ENCODE results near the gene KHDC1.
"Not testable (repeated sequence)": the region's sequence is repeated elsewhere in the genome, so short reads cannot be mapped to it uniquely, and the experiment has no call there.

The KHDC1 gene

DNA sequence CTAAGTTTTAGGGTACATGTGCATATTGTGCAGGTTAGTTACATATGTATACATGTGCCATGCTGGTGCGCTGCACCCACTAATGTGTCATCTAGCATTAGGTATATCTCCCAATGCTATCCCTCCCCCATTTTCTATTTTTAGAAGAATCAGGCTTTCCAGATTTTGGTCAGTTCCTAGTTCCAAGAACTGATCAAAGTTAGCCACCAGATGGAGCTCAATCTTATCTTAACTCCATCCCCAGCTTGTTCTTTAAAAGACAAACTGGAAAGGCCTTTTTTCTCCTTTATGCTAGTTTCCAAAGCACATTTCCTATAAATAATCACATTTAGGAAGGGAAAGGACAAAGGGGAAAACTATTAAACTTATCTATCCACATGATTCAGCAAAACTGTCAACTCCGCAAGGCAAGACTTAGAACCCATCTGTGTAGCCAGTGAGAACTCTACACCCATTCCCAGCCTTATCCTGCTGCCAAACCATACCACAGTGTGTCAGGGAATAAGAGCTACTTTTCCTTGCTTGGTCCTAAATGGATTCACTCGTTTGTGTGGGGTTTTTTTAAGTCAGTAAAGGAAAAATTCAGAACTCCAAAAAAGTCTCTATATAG is 22.8 kb upstream of the KHDC1 start:
- Histone ChIP-seq H3K27me3 (ENCODE audit: control insufficient read depth, insufficient read depth, low read length) (no peaks in the 10 kb centered on the region), H3K4me1 (ENCODE audit: control insufficient read depth, insufficient read depth, low read length) (peaks cover 5% of the 10 kb centered on the region), H3K9me3 (ENCODE audit: control insufficient read depth, low read length) (no peaks in the 10 kb centered on the region), H3K36me3 (ENCODE audit: control insufficient read depth, insufficient read depth, low read length) (no peaks in the 10 kb centered on the region), H3K4me3 (ENCODE audit: low read length) (no peak overlapping the region), H3K9ac (ENCODE audit: low read length) (no peak overlapping the region)

DNA sequence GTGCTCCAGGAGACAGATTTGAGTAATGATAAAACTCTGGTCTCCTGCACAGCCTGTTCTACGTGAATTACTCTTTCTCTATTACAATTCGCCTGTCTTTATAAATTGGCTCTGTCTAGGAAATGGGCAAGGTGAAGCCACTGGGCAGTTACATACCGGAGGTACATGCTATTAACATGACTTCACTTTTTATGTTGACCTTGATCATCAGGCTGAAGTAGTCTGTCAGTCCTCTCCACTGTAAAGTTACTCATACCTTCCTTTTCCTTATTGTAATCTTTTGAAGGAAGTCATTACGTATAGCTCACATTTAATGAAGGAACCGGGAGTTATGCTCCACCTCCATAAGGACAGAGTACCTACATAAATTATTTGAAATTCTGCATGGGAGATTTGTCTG is 19.9 kb upstream of the KHDC1 start:
- peaks cover 5% of the 10 kb centered on the region for H3K4me1 ChIP-seq (ENCODE audit: control insufficient read depth, insufficient read depth, low read length)
- no peaks in the 10 kb centered on the region for H3K27me3 ChIP-seq (ENCODE audit: control insufficient read depth, insufficient read depth, low read length)
- no peak overlapping the region for H3K4me3 ChIP-seq (ENCODE audit: low read length)
- no peaks in the 10 kb centered on the region for H3K36me3 ChIP-seq (ENCODE audit: control insufficient read depth, insufficient read depth, low read length)
- no peaks in the 10 kb centered on the region for H3K9me3 ChIP-seq (ENCODE audit: control insufficient read depth, low read length)
- no peak overlapping the region for H3K9ac ChIP-seq (ENCODE audit: low read length)

DNA sequence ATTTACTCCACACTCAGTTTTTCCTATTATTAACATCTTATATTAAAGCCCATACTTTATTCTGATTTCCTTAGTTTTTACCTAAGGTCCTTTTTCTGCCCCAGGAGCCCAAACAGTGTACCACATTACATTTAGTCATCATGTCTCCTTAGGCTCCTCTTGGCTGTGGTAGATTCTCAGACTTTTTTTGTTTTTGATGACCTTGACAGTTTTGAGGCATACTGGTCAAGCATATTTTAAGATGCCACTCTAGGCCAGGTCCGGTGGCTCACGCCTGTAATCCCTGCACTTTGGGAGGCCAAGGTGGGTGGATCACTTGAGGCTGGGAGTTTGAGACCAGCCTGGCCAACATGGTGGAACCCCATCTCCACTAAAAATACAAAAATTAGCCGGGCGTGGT is 18.7 kb upstream of the KHDC1 start:
- H3K4me3 ChIP-seq (ENCODE audit: low read length); H3K4me1 ChIP-seq (ENCODE audit: control insufficient read depth, insufficient read depth, low read length); H3K9ac ChIP-seq (ENCODE audit: low read length); H3K36me3 ChIP-seq (ENCODE audit: control insufficient read depth, insufficient read depth, low read length); H3K27me3 ChIP-seq (ENCODE audit: control insufficient read depth, insufficient read depth, low read length); H3K9me3 ChIP-seq (ENCODE audit: control insufficient read depth, low read length): not testable (repeated sequence)

DNA sequence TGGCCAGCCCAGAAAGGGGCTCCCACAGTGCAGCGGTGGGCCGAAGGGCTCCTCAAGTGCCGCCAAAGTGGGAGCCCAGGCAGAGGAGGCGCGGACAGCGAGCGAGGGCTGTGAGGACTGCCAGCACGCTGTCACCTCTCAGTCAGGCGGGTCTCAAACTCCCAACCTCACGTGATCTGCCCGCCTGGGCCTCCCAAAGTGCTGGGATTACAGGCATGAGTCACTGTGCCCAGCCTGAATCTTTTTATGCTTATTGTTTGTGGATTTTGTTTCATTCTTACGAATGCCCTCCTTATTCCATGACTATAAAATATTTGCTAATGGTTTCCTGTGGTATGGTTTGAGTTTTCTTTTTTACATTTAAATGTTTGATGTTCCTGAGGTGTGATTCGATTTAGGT is 6.3 kb upstream of the KHDC1 start:
- not testable (repeated sequence) for H3K9ac ChIP-seq (ENCODE audit: low read length); H3K4me3 ChIP-seq (ENCODE audit: low read length); H3K9me3 ChIP-seq (ENCODE audit: control insufficient read depth, low read length)

DNA sequence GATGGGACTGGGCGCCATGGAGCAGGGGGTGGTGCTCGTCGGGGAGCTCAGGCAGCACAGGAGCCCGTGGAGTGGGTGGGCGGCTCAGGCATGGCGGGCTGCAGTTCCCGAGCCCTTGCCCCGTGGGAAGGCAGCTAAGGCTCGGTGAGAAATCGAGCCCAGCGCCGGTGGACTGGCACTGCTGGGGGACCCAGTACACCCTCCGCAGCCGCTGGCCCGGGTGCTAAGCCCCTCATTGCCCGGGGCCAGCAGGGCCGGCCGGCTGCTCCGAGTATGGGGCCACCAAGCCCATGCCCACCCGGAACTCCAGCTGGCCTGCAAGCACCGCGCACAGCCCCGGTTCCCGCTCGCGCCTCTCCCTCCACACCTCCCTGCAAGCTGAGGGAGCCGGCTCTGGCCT is 5.9 kb upstream of the KHDC1 start:
- not testable (repeated sequence) for H3K9ac ChIP-seq (ENCODE audit: low read length); H3K36me3 ChIP-seq (ENCODE audit: control insufficient read depth, insufficient read depth, low read length); H3K27me3 ChIP-seq (ENCODE audit: control insufficient read depth, insufficient read depth, low read length); H3K4me3 ChIP-seq (ENCODE audit: low read length); H3K4me1 ChIP-seq (ENCODE audit: control insufficient read depth, insufficient read depth, low read length); H3K9me3 ChIP-seq (ENCODE audit: control insufficient read depth, low read length)

More for the DNA sequence above, 6.3 kb upstream of the KHDC1 start:
- not testable (repeated sequence) for H3K36me3 ChIP-seq (ENCODE audit: control insufficient read depth, insufficient read depth, low read length); H3K27me3 ChIP-seq (ENCODE audit: control insufficient read depth, insufficient read depth, low read length); H3K4me1 ChIP-seq (ENCODE audit: control insufficient read depth, insufficient read depth, low read length)

DNA sequence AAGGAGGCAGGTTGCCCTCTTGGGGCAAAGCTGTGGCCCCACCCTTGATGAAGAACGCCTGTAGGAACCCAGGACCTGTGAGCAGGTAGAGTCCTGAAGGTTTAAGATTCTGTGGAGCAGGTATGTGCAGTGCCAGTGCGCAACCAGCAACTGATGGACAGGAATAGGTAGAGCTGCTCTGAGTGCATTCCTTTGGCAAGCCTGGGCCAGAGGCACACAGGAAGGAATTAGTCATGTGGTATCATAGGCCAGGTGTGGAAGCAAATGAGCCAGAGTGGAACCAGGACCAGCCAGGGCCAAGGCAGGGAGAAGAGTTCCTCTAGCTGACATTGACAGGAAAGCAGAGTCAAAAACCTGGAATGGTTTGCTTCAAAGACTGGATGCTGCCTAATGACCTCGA is 1.4 kb upstream of the KHDC1 start:
- Histone ChIP-seq H3K4me3 (ENCODE audit: low read length) (no peak overlapping the region), H3K9ac (ENCODE audit: low read length) (no peak overlapping the region), H3K36me3 (ENCODE audit: control insufficient read depth, insufficient read depth, low read length) (no peaks in the 10 kb centered on the region), H3K27me3 (ENCODE audit: control insufficient read depth, insufficient read depth, low read length) (no peaks in the 10 kb centered on the region), H3K9me3 (ENCODE audit: control insufficient read depth, low read length) (no peaks in the 10 kb centered on the region), H3K4me1 (ENCODE audit: control insufficient read depth, insufficient read depth, low read length) (peaks cover 9% of the 10 kb centered on the region)

DNA sequence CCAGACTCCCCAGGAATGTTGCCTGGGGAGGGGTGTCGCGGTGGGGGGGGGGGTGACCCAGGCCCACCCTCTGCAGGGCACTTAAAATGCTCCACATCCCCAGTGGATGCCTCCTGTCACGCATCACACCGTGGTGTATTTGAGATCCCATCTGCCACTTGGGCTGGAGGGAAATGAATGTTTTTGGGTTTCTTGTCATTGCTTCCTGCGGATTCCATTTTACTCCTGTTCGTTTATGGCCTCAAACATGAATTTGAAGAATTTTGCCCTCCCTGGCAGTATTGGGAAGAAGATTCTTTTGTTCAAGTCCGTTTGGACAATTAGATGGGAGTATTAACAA is 544 bp upstream of the KHDC1 start:
- Histone ChIP-seq H3K9ac (ENCODE audit: low read length) (peak overlapping the region; percentile 69), H3K4me1 (ENCODE audit: control insufficient read depth, insufficient read depth, low read length) (peaks cover 9% of the 10 kb centered on the region), H3K4me3 (ENCODE audit: low read length) (peak overlapping the region; percentile 14), H3K27me3 (ENCODE audit: control insufficient read depth, insufficient read depth, low read length) (no peaks in the 10 kb centered on the region), H3K9me3 (ENCODE audit: control insufficient read depth, low read length) (no peaks in the 10 kb centered on the region), H3K36me3 (ENCODE audit: control insufficient read depth, insufficient read depth, low read length) (no peaks in the 10 kb centered on the region)

DNA sequence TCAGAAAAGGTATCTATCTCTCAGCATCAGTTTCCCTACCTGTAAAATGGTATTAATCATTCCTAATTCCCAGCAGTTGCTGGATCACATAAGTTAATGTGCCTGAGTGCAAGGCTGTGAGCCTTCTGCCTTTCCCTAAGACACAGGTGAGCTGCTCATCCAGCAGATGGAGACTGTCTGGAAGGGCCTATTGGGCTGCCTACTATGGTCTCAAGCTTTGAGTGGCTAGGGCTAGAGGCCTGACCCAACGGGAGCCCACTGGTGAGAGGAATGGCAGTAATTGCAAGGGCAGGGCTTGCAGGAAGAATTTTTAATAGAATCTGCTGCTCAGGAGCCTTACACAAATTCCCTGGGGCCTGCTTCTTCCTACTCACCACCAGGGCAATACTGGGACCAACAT is 4.3 kb downstream of the KHDC1 start:
- no peak overlapping the region for H3K9ac ChIP-seq (ENCODE audit: low read length)
- no peaks in the 10 kb centered on the region for H3K36me3 ChIP-seq (ENCODE audit: control insufficient read depth, insufficient read depth, low read length)
- H3K9me3 ChIP-seq (ENCODE audit: control insufficient read depth, low read length): no peaks in the 10 kb centered on the region
- no peaks in the 10 kb centered on the region for H3K27me3 ChIP-seq (ENCODE audit: control insufficient read depth, insufficient read depth, low read length)
- no peak overlapping the region for H3K4me3 ChIP-seq (ENCODE audit: low read length)
- H3K4me1 ChIP-seq (ENCODE audit: control insufficient read depth, insufficient read depth, low read length): peaks cover 4% of the 10 kb centered on the region

DNA sequence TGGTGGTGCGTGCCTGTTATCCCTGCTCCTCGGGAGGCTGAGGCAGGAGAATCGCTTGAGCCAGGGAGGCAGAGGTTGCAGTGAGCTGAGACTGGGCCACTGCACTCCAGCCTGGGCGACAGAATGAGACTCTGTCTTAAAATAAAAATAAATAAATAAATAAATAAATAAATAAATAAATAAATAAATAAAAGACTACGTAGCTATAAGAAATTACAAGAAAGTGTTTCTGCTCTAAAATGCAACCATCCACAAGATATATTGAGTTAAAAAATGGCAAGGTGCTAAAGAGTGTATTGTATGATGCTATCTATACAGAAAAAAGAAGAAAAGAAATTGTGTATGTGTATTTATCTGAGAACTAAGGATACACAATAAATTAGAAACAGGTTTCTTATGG is 8.7 kb downstream of the KHDC1 start:
- not testable (repeated sequence) for H3K4me1 ChIP-seq (ENCODE audit: control insufficient read depth, insufficient read depth, low read length); H3K9me3 ChIP-seq (ENCODE audit: control insufficient read depth, low read length); H3K9ac ChIP-seq (ENCODE audit: low read length); H3K27me3 ChIP-seq (ENCODE audit: control insufficient read depth, insufficient read depth, low read length); H3K36me3 ChIP-seq (ENCODE audit: control insufficient read depth, insufficient read depth, low read length); H3K4me3 ChIP-seq (ENCODE audit: low read length)

DNA sequence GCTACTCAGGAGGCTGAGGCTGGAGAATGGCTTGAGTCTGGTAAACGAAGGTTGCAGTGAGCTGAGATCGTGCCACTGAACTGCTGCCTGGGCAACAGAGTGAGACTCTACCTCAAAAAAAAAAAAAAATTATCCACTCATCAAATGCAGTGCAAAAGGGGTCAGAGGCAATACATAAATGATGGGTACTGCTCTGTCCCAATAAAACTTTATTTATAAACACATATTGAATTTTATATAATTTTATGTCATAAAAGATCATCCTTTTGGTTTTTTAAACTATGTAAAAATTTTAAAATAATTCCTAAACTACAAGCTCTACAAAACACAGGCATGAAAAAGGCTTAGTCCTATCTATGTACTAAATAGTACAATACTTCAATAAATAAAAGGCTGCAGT is 10.3 kb downstream of the KHDC1 start:
- Histone ChIP-seq H3K9me3 (ENCODE audit: control insufficient read depth, low read length) (no peaks in the 10 kb centered on the region), H3K36me3 (ENCODE audit: control insufficient read depth, insufficient read depth, low read length) (no peaks in the 10 kb centered on the region), H3K27me3 (ENCODE audit: control insufficient read depth, insufficient read depth, low read length) (no peaks in the 10 kb centered on the region), H3K9ac (ENCODE audit: low read length) (no peak overlapping the region), H3K4me3 (ENCODE audit: low read length) (no peak overlapping the region), H3K4me1 (ENCODE audit: control insufficient read depth, insufficient read depth, low read length) (no peaks in the 10 kb centered on the region)

DNA sequence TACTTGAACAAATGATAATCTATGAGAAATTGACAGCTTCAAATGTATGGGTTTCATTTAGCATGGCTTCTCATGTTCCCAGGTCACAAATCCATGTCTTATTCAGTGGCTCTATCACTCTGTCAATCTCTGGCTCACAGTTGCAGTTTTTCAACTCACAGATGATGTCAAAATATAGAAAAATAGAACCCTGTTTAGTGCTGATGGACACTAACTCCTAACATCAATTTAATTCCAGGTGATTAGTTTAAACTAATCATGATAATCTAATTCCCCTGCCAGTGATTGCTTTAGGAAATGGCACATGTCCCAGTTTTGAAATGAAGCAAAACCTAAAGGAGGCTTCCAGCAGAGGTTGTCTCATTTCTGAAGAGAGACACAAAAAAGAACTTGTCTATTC is 13.0 kb downstream of the KHDC1 start:
- Histone ChIP-seq H3K4me1 (ENCODE audit: control insufficient read depth, insufficient read depth, low read length) (no peaks in the 10 kb centered on the region), H3K27me3 (ENCODE audit: control insufficient read depth, insufficient read depth, low read length) (no peaks in the 10 kb centered on the region), H3K9me3 (ENCODE audit: control insufficient read depth, low read length) (no peaks in the 10 kb centered on the region), H3K4me3 (ENCODE audit: low read length) (no peak overlapping the region), H3K36me3 (ENCODE audit: control insufficient read depth, insufficient read depth, low read length) (no peaks in the 10 kb centered on the region), H3K9ac (ENCODE audit: low read length) (no peak overlapping the region)

DNA sequence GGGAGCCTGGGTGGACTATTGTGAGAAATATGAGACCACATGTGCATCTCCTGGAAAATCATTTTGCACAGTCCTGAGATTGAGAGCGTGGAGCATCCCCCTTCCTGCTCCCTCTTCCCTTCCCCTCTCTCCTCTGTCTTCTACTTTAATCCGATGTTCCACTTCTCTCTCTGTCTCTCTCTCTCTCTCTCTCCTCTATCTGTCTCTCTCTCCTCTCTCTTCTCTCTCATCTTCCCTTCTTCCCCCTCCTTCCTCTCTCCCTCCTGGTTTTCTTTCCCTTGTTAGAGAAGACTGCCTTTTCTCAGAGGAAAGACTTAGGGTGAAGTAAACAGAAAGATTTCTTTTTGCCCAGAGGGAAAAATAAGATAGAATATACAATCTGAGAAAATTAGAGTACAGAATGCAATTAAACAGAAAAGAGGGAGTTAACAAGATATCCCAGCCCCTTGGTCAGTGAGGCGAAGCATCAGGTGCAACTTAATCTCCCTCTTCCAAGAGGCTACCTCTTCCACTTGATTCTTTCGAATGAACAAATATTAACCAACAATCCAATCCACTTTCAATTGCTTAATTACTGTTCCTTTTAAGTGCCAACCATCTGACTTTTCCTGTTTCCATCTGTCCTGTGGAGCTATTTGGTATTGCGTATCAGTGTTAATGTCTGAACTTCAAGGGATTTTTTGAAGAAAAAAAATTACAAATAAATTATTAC is 14.6 kb downstream of the KHDC1 start:
- no peaks in the 10 kb centered on the region for H3K9me3 ChIP-seq (ENCODE audit: control insufficient read depth, low read length)
- H3K36me3 ChIP-seq (ENCODE audit: control insufficient read depth, insufficient read depth, low read length): no peaks in the 10 kb centered on the region
- no peaks in the 10 kb centered on the region for H3K4me1 ChIP-seq (ENCODE audit: control insufficient read depth, insufficient read depth, low read length)
- H3K27me3 ChIP-seq (ENCODE audit: control insufficient read depth, insufficient read depth, low read length): no peaks in the 10 kb centered on the region
- no peak overlapping the region for H3K9ac ChIP-seq (ENCODE audit: low read length)
- H3K4me3 ChIP-seq (ENCODE audit: low read length): no peak overlapping the region

DNA sequence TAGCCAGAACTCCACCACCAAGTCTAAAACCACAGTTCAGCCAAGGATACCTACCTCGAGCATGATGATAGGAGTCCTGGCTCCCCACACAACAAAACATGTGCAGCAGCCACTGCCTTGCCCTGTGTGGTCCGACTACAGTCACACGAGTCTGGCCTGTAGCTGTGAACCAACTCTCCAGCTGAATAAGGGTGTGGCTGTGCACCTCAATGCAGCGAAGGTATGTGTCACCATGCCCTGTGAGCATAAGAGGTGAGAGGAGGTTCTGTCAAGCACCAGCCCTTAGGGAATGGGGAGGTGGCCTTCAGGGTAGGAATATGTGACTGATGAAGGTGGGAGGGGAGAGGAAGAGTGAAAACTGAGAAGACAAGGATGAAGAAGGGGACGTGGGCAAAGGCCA is 21.0 kb downstream of the KHDC1 start:
- H3K27me3 ChIP-seq (ENCODE audit: control insufficient read depth, insufficient read depth, low read length): no peaks in the 10 kb centered on the region
- no peaks in the 10 kb centered on the region for H3K9me3 ChIP-seq (ENCODE audit: control insufficient read depth, low read length)
- no peak overlapping the region for H3K9ac ChIP-seq (ENCODE audit: low read length)
- no peaks in the 10 kb centered on the region for H3K4me1 ChIP-seq (ENCODE audit: control insufficient read depth, insufficient read depth, low read length)
- no peaks in the 10 kb centered on the region for H3K36me3 ChIP-seq (ENCODE audit: control insufficient read depth, insufficient read depth, low read length)
- no peak overlapping the region for H3K4me3 ChIP-seq (ENCODE audit: low read length)

Data from mucosa of stomach (tissue), 1 donor.